ENCODE results near the gene SEZ6L2. TPM values are rescaled to one million over a fixed set of nuclear protein-coding genes. Genes with fewer than 3 reads are reported as not detected.
A peak's percentile ranks its signal among the peaks of the same experiment; 100 is the strongest.
"Not testable (repeated sequence)": the region's sequence is repeated elsewhere in the genome, so short reads cannot be mapped to it uniquely, and the experiment has no call there.

Gene SEZ6L2
- total and polyA plus RNA-seq, 2 donors, result 0.66 to 0.98 TPM

- H3K27me3 ChIP-seq (ENCODE audit: control insufficient read depth in 2 of 2, insufficient read depth in 1 of 2, low read length in 1 of 2), result peaks cover 10 to 41% of the 10 kb centered on the region in 2 donors
- WGBS, result 87% methylated on average over 4 of the region's 4 CpGs
- peaks cover under 1 to 1% of the 10 kb centered on the region in 2 donors for H3K4me1 ChIP-seq (ENCODE audit: control insufficient read depth in 2 of 2, insufficient read depth in 2 of 2, low read length in 2 of 2)
- H3K27ac ChIP-seq (ENCODE audit: low read depth in 1 of 2, low read length in 1 of 2), result no peak overlapping the region
- peaks cover 0 to 7% of the 10 kb centered on the region in 2 donors for H3K9me3 ChIP-seq (ENCODE audit: control insufficient read depth in 2 of 2, insufficient read depth in 1 of 2, low read length in 1 of 2)
- no peaks in the 10 kb centered on the region for H3K36me3 ChIP-seq (ENCODE audit: control insufficient read depth in 2 of 2, insufficient read depth in 2 of 2, low read length in 1 of 2)
- no peak overlapping the region for H3K4me3 ChIP-seq (ENCODE audit: low read length in 2 of 2)
- DNase-seq (ENCODE audit: low read depth in 6 of 9, low spot score in 9 of 9), result no peak
These were observed 5.0 kb downstream of the SEZ6L2 start for GRCh38 chr16:29894352-29894751.

GRCh38 chr16:29893553-29893952 lies 5.8 kb downstream of the SEZ6L2 start:
- Histone ChIP-seq H3K27ac (ENCODE audit: low read depth in 1 of 2, low read length in 1 of 2) (no peak overlapping the region), H3K27me3 (ENCODE audit: control insufficient read depth in 2 of 2, insufficient read depth in 1 of 2, low read length in 1 of 2) (peaks cover 2 to 33% of the 10 kb centered on the region in 2 donors), H3K4me3 (ENCODE audit: low read length in 2 of 2) (no peak overlapping the region), H3K36me3 (ENCODE audit: control insufficient read depth in 2 of 2, insufficient read depth in 2 of 2, low read length in 1 of 2) (no peaks in the 10 kb centered on the region), H3K9me3 (ENCODE audit: control insufficient read depth in 2 of 2, insufficient read depth in 1 of 2, low read length in 1 of 2) (no peaks in the 10 kb centered on the region), H3K4me1 (ENCODE audit: control insufficient read depth in 2 of 2, insufficient read depth in 2 of 2, low read length in 2 of 2) (no peaks in the 10 kb centered on the region)
- no peak for DNase-seq (ENCODE audit: low read depth in 6 of 9, low spot score in 9 of 9)
- WGBS, result 95% methylated on average over 3 of the region's 3 CpGs

- H3K27me3 ChIP-seq (ENCODE audit: control insufficient read depth in 2 of 2, insufficient read depth in 1 of 2, low read length in 1 of 2), result peaks cover 0 to 24% of the 10 kb centered on the region in 2 donors
- no peak for DNase-seq (ENCODE audit: low read depth in 6 of 9, low spot score in 9 of 9)
- no peaks in the 10 kb centered on the region for H3K9me3 ChIP-seq (ENCODE audit: control insufficient read depth in 2 of 2, insufficient read depth in 1 of 2, low read length in 1 of 2)
- H3K4me3 ChIP-seq (ENCODE audit: low read length in 2 of 2), result no peak overlapping the region
- H3K4me1 ChIP-seq (ENCODE audit: control insufficient read depth in 2 of 2, insufficient read depth in 2 of 2, low read length in 2 of 2), result no peaks in the 10 kb centered on the region
- H3K27ac ChIP-seq (ENCODE audit: low read depth in 1 of 2, low read length in 1 of 2), result no peak overlapping the region
- no peaks in the 10 kb centered on the region for H3K36me3 ChIP-seq (ENCODE audit: control insufficient read depth in 2 of 2, insufficient read depth in 2 of 2, low read length in 1 of 2)
- 95% methylated on average over 6 of the region's 6 CpGs for WGBS
These were observed 6.9 kb downstream of the SEZ6L2 start for GRCh38 chr16:29892458-29892813.

- DNase-seq (ENCODE audit: low read depth in 6 of 9, low spot score in 9 of 9), result no peak
- no peaks in the 10 kb centered on the region for H3K36me3 ChIP-seq (ENCODE audit: control insufficient read depth in 2 of 2, insufficient read depth in 2 of 2, low read length in 1 of 2)
- no peaks in the 10 kb centered on the region for H3K9me3 ChIP-seq (ENCODE audit: control insufficient read depth in 2 of 2, insufficient read depth in 1 of 2, low read length in 1 of 2)
- H3K4me3 ChIP-seq (ENCODE audit: low read length in 2 of 2), result no peak overlapping the region
- no peaks in the 10 kb centered on the region for H3K4me1 ChIP-seq (ENCODE audit: control insufficient read depth in 2 of 2, insufficient read depth in 2 of 2, low read length in 2 of 2)
- peaks cover 0 to 17% of the 10 kb centered on the region in 2 donors for H3K27me3 ChIP-seq (ENCODE audit: control insufficient read depth in 2 of 2, insufficient read depth in 1 of 2, low read length in 1 of 2)
- 85% methylated on average over 10 of the region's 10 CpGs for WGBS
- H3K27ac ChIP-seq (ENCODE audit: low read depth in 1 of 2, low read length in 1 of 2), result no peak overlapping the region
These were observed 7.6 kb downstream of the SEZ6L2 start for GRCh38 chr16:29891525-29892457.

- not testable (repeated sequence) for H3K9me3 ChIP-seq (ENCODE audit: control insufficient read depth in 2 of 2, insufficient read depth in 1 of 2, low read length in 1 of 2); H3K27ac ChIP-seq (ENCODE audit: low read depth in 1 of 2, low read length in 1 of 2); H3K36me3 ChIP-seq (ENCODE audit: control insufficient read depth in 2 of 2, insufficient read depth in 2 of 2, low read length in 1 of 2); H3K4me3 ChIP-seq (ENCODE audit: low read length in 2 of 2); H3K27me3 ChIP-seq (ENCODE audit: control insufficient read depth in 2 of 2, insufficient read depth in 1 of 2, low read length in 1 of 2); H3K4me1 ChIP-seq (ENCODE audit: control insufficient read depth in 2 of 2, insufficient read depth in 2 of 2, low read length in 2 of 2); DNase-seq (ENCODE audit: low read depth in 6 of 9, low spot score in 9 of 9)
- 92% methylated on average over 3 of the region's 3 CpGs for WGBS
These were observed 10.0 kb downstream of the SEZ6L2 start for GRCh38 chr16:29889372-29889771.

- no peak for DNase-seq (ENCODE audit: low read depth in 6 of 9, low spot score in 9 of 9)
- Histone ChIP-seq H3K36me3 (ENCODE audit: control insufficient read depth in 2 of 2, insufficient read depth in 2 of 2, low read length in 1 of 2) (no peaks in the 10 kb centered on the region), H3K9me3 (ENCODE audit: control insufficient read depth in 2 of 2, insufficient read depth in 1 of 2, low read length in 1 of 2) (no peaks in the 10 kb centered on the region), H3K27me3 (ENCODE audit: control insufficient read depth in 2 of 2, insufficient read depth in 1 of 2, low read length in 1 of 2) (peaks cover 0 to 4% of the 10 kb centered on the region in 2 donors), H3K4me3 (ENCODE audit: low read length in 2 of 2) (no peak overlapping the region), H3K27ac (ENCODE audit: low read depth in 1 of 2, low read length in 1 of 2) (no peak overlapping the region), H3K4me1 (ENCODE audit: control insufficient read depth in 2 of 2, insufficient read depth in 2 of 2, low read length in 2 of 2) (no peaks in the 10 kb centered on the region)
- 76% methylated on average over 6 of the region's 6 CpGs for WGBS
These were observed 15.4 kb downstream of the SEZ6L2 start for GRCh38 chr16:29883987-29884386.

GRCh38 chr16:29881050-29881449 lies 18.3 kb downstream of the SEZ6L2 start:
- H3K9me3 ChIP-seq (ENCODE audit: control insufficient read depth in 2 of 2, insufficient read depth in 1 of 2, low read length in 1 of 2), result peaks cover 0 to 14% of the 10 kb centered on the region in 2 donors
- DNase-seq (ENCODE audit: low read depth in 6 of 9, low spot score in 9 of 9), result no peak
- H3K27me3 ChIP-seq (ENCODE audit: control insufficient read depth in 2 of 2, insufficient read depth in 1 of 2, low read length in 1 of 2), result peaks cover 12 to 25% of the 10 kb centered on the region in 2 donors
- H3K4me1 ChIP-seq (ENCODE audit: control insufficient read depth in 2 of 2, insufficient read depth in 2 of 2, low read length in 2 of 2), result peaks cover 4 to 16% of the 10 kb centered on the region in 2 donors
- WGBS, result 95% methylated on average over 3 of the region's 3 CpGs
- no peak overlapping the region for H3K27ac ChIP-seq (ENCODE audit: low read depth in 1 of 2, low read length in 1 of 2)
- H3K4me3 ChIP-seq (ENCODE audit: low read length in 2 of 2), result no peak overlapping the region
- H3K36me3 ChIP-seq (ENCODE audit: control insufficient read depth in 2 of 2, insufficient read depth in 2 of 2, low read length in 1 of 2), result no peaks in the 10 kb centered on the region

GRCh38 chr16:29878172-29878571 lies 21.2 kb downstream of the SEZ6L2 start:
- Histone ChIP-seq H3K4me1 (ENCODE audit: control insufficient read depth in 2 of 2, insufficient read depth in 2 of 2, low read length in 2 of 2) (peaks cover 4 to 16% of the 10 kb centered on the region in 2 donors), H3K9me3 (ENCODE audit: control insufficient read depth in 2 of 2, insufficient read depth in 1 of 2, low read length in 1 of 2) (peaks cover 0 to 16% of the 10 kb centered on the region in 2 donors), H3K36me3 (ENCODE audit: control insufficient read depth in 2 of 2, insufficient read depth in 2 of 2, low read length in 1 of 2) (no peaks in the 10 kb centered on the region), H3K27ac (ENCODE audit: low read depth in 1 of 2, low read length in 1 of 2) (no peak overlapping the region), H3K4me3 (ENCODE audit: low read length in 2 of 2) (no peak overlapping the region), H3K27me3 (ENCODE audit: control insufficient read depth in 2 of 2, insufficient read depth in 1 of 2, low read length in 1 of 2) (peaks cover 20 to 51% of the 10 kb centered on the region in 2 donors)
- 93% methylated on average over 14 of the region's 14 CpGs for WGBS
- no peak for DNase-seq (ENCODE audit: low read depth in 6 of 9, low spot score in 9 of 9)

GRCh38 chr16:29877266-29877961 lies 21.9 kb downstream of the SEZ6L2 start:
- Histone ChIP-seq H3K4me3 (ENCODE audit: low read length in 2 of 2) (no peak overlapping the region), H3K4me1 (ENCODE audit: control insufficient read depth in 2 of 2, insufficient read depth in 2 of 2, low read length in 2 of 2) (peaks cover 4 to 16% of the 10 kb centered on the region in 2 donors), H3K27ac (ENCODE audit: low read depth in 1 of 2, low read length in 1 of 2) (no peak overlapping the region), H3K9me3 (ENCODE audit: control insufficient read depth in 2 of 2, insufficient read depth in 1 of 2, low read length in 1 of 2) (peaks cover 0 to 16% of the 10 kb centered on the region in 2 donors), H3K36me3 (ENCODE audit: control insufficient read depth in 2 of 2, insufficient read depth in 2 of 2, low read length in 1 of 2) (no peaks in the 10 kb centered on the region), H3K27me3 (ENCODE audit: control insufficient read depth in 2 of 2, insufficient read depth in 1 of 2, low read length in 1 of 2) (peaks cover 20 to 52% of the 10 kb centered on the region in 2 donors)
- WGBS, result 26% methylated on average over 28 of the region's 28 CpGs
- peak in 6 of 9 donors; percentile 15 to 57 (median 38) for DNase-seq (ENCODE audit: low read depth in 6 of 9, low spot score in 9 of 9)
